ENCODE measurements around the gene COL6A1. TPM values are rescaled to one million over a fixed set of nuclear protein-coding genes. Genes with fewer than 3 reads are reported as not detected.

Gene COL6A1
- total RNA-seq, 1 donor from 2014 or later: 154 TPM

GRCh38 chr21:45990049-45990711, 8.6 kb downstream of the COL6A1 start:
- no peak for DNase-seq
- Histone ChIP-seq H3K4me1 (peaks cover 49% of the 10 kb centered on the region), H3K27ac (replicated peaks) (no peak overlapping the region)

GRCh38 chr21:45990741-45991605, 9.4 kb downstream of the COL6A1 start:
- intact Hi-C loops (cut with micrococcal nuclease): no loop called here
- Histone ChIP-seq H3K27me3 (ENCODE audit: low read depth) (no peaks in the 10 kb centered on the region), H3K4me3 (no peak overlapping the region), H3K4me1 (peaks cover 41% of the 10 kb centered on the region), H3K36me3 (peaks cover 86% of the 10 kb centered on the region), H3K9me3 (replicated peaks) (no peaks in the 10 kb centered on the region), H3K27ac (replicated peaks) (peak overlapping the region; percentile 67)
- DNase-seq: peak; percentile 18
- TF ChIP-seq CTCF (IDR thresholded peaks at IDR 0.05; ENCODE audit: borderline replicate concordance): no peak

More at GRCh38 chr21:45990049-45990711, 8.6 kb downstream of the COL6A1 start:
- no peak overlapping the region for H3K4me3 ChIP-seq
- TF ChIP-seq CTCF (IDR thresholded peaks at IDR 0.05; ENCODE audit: borderline replicate concordance): no peak
- no peaks in the 10 kb centered on the region for H3K9me3 ChIP-seq (replicated peaks)
- no peaks in the 10 kb centered on the region for H3K27me3 ChIP-seq (ENCODE audit: low read depth)
- peaks cover 87% of the 10 kb centered on the region for H3K36me3 ChIP-seq
- intact Hi-C loops (cut with micrococcal nuclease): no loop called here

GRCh38 chr21:45991606-45992300, 10.2 kb downstream of the COL6A1 start:
- Histone ChIP-seq H3K9me3 (replicated peaks) (no peaks in the 10 kb centered on the region), H3K4me1 (peaks cover 33% of the 10 kb centered on the region), H3K27me3 (ENCODE audit: low read depth) (no peaks in the 10 kb centered on the region), H3K27ac (replicated peaks) (peak overlapping the region; percentile 67), H3K4me3 (no peak overlapping the region), H3K36me3 (peaks cover 81% of the 10 kb centered on the region)
- TF ChIP-seq CTCF (IDR thresholded peaks at IDR 0.05; ENCODE audit: borderline replicate concordance): no peak
- intact Hi-C loops (cut with micrococcal nuclease): no loop called here
- DNase-seq: peak; percentile 12

- H3K4me1 ChIP-seq: peaks cover 25% of the 10 kb centered on the region
- no peaks in the 10 kb centered on the region for H3K27me3 ChIP-seq (ENCODE audit: low read depth)
- no peak overlapping the region for H3K4me3 ChIP-seq
- intact Hi-C loops (cut with micrococcal nuclease): no loop called here
- H3K9me3 ChIP-seq (replicated peaks): no peaks in the 10 kb centered on the region
- H3K36me3 ChIP-seq: peaks cover 81% of the 10 kb centered on the region
- peak overlapping the region; percentile 67 for H3K27ac ChIP-seq (replicated peaks)
- DNase-seq: peak; percentile 24
- no peak for TF ChIP-seq CTCF (IDR thresholded peaks at IDR 0.05; ENCODE audit: borderline replicate concordance)
Observed at GRCh38 chr21:45992301-45993209, 11.0 kb downstream of the COL6A1 start.

All from left ventricle myocardium inferior (tissue), 1 donor.